MM.1S (cell line): ENCODE measurements around the gene EVI5.

Source experiments
- DNase-seq: peaks from one replicate; pipeline ENCODE4 v3.0.0-alpha.2; 2015
- H2AFZ ChIP-seq: fragments of 300-600 bp; sonication (generic); 2 replicates; pipeline ENCODE4 v1.6.0; 2016; ENCODE audit warnings: antibody characterized with exemption, low read length
- H3F3A ChIP-seq: fragments of 300-600 bp; sonication (generic); 2 replicates; pipeline ENCODE4 v1.6.1; 2016; ENCODE audit warnings: mild to moderate bottlenecking, antibody characterized with exemption, low read length, moderate library complexity, mixed read lengths; ENCODE audit not compliant: insufficient read depth
- H3K27ac ChIP-seq: fragments of 300-600 bp; sonication (generic); 2 replicates; pipeline ENCODE4 v1.5.1; 2016; ENCODE audit warnings: mild to moderate bottlenecking, low read length
- H3K27me3 ChIP-seq: fragments of 300-600 bp; sonication (generic); replicated peaks from 2 replicates; pipeline ENCODE4 v1.6.0; 2016; ENCODE audit warnings: low read length; ENCODE audit not compliant: insufficient read depth
- H3K36me3 ChIP-seq: fragments of 300-600 bp; sonication (generic); replicated peaks from 2 replicates; pipeline ENCODE4 v1.6.1; 2016; ENCODE audit warnings: mild to moderate bottlenecking, low read length, mixed read lengths; ENCODE audit not compliant: insufficient read depth
- H3K4me1 ChIP-seq: fragments of 300-600 bp; sonication (generic); 2 replicates; pipeline ENCODE4 v1.6.1; 2016; ENCODE audit warnings: low read length, mixed read lengths
- H3K4me2 ChIP-seq: fragments of 300-600 bp; sonication (generic); 2 replicates; pipeline ENCODE4 v1.6.0; 2016; ENCODE audit warnings: low read depth, low read length
- H3K4me3 ChIP-seq: fragments of 300-600 bp; sonication (generic); 2 replicates; pipeline ENCODE4 v1.5.1; 2016; ENCODE audit warnings: low read length, mixed read lengths
- H3K79me2 ChIP-seq: fragments of 300-600 bp; sonication (generic); 2 replicates; pipeline ENCODE4 v1.6.1; 2016; ENCODE audit warnings: mixed run types, low read length, mixed read lengths
- H3K9ac ChIP-seq: fragments of 300-600 bp; sonication (generic); 2 replicates; pipeline ENCODE4 v1.6.1; 2016; ENCODE audit warnings: low read length, mixed read lengths
- H3K9me2 ChIP-seq: fragments of 300-600 bp; sonication (generic); replicated peaks from 2 replicates; pipeline ENCODE4 v1.6.1; 2016; ENCODE audit warnings: mild to moderate bottlenecking, low read length, mixed read lengths; ENCODE audit not compliant: insufficient read depth
- H3K9me3 ChIP-seq: fragments of 300-600 bp; sonication (generic); replicated peaks from 2 replicates; pipeline ENCODE4 v1.6.1; 2016; ENCODE audit warnings: mild to moderate bottlenecking, low read length, mixed read lengths; ENCODE audit not compliant: insufficient read depth
- H4K20me1 ChIP-seq: fragments of 300-600 bp; sonication (generic); 2 replicates; pipeline ENCODE4 v1.6.1; 2016; ENCODE audit warnings: mild to moderate bottlenecking, low read length, moderate library complexity, mixed read lengths; ENCODE audit not compliant: insufficient read depth
- CTCF ChIP-seq: fragments of 300-600 bp; sonication (generic); IDR thresholded peaks from 2 replicates; pipeline ENCODE4 v1.5.1; 2016; ENCODE audit warnings: antibody characterized with exemption, low read length, mixed read lengths
- EZH2 ChIP-seq: fragments of 300-600 bp; sonication (generic); optimal IDR thresholded peaks from 2 replicates; pipeline ENCODE3; 2017; ENCODE audit warnings: low read depth, mild to moderate bottlenecking, antibody characterized with exemption, low read length, mixed read lengths
- EZH2phosphoT487 ChIP-seq: fragments of 300-600 bp; sonication (generic); IDR thresholded peaks from 2 replicates; pipeline ENCODE4 v1.6.1; 2018; ENCODE audit warnings: antibody characterized with exemption, low read length

Gene EVI5

GRCh38 chr1:92511541-92511940 lies 273.4 kb downstream of the EVI5 start:
- H3K9ac ChIP-seq = peak overlapping the region; percentile 29; the same call in 1 of the 2 replicates
- peak overlapping the region; percentile 68; the same call in 1 of the 2 replicates for H3K27ac ChIP-seq
- H3K27me3 ChIP-seq = no peaks in the 10 kb centered on the region
- H3K9me2 ChIP-seq = no peaks in the 10 kb centered on the region
- peak overlapping the region; percentile 46 for H3K4me3 ChIP-seq
- TF ChIP-seq CTCF (no peak), EZH2 (no peak), EZH2phosphoT487 (no peak)
- DNase-seq = peak; percentile 84
- no peaks in the 10 kb centered on the region for H3K36me3 ChIP-seq
- H2AFZ ChIP-seq = peak overlapping the region; percentile 62
- H4K20me1 ChIP-seq = no peaks in the 10 kb centered on the region
- H3K4me2 ChIP-seq = peak overlapping the region; percentile 74
- no peaks in the 10 kb centered on the region for H3K9me3 ChIP-seq
- peaks cover 13% of the 10 kb centered on the region for H3K4me1 ChIP-seq
- no peaks in the 10 kb centered on the region for H3K79me2 ChIP-seq
- peaks cover 12% of the 10 kb centered on the region for H3F3A ChIP-seq

- Histone ChIP-seq H3F3A (peaks cover 12% of the 10 kb centered on the region), H3K9me3 (no peaks in the 10 kb centered on the region), H3K4me3 (no peak overlapping the region), H3K36me3 (no peaks in the 10 kb centered on the region), H4K20me1 (no peaks in the 10 kb centered on the region), H2AFZ (no peak overlapping the region), H3K4me1 (peaks cover 13% of the 10 kb centered on the region), H3K4me2 (no peak overlapping the region), H3K79me2 (no peaks in the 10 kb centered on the region), H3K9ac (no peak overlapping the region), H3K9me2 (no peaks in the 10 kb centered on the region), H3K27me3 (no peaks in the 10 kb centered on the region), H3K27ac (no peak overlapping the region)
- TF ChIP-seq EZH2phosphoT487 (no peak), EZH2 (no peak), CTCF (no peak)
- DNase-seq = no peak
These were observed 275.3 kb downstream of the EVI5 start for GRCh38 chr1:92509619-92510018.

- H2AFZ ChIP-seq = no peak overlapping the region
- H3K9me2 ChIP-seq = no peaks in the 10 kb centered on the region
- H3K36me3 ChIP-seq = no peaks in the 10 kb centered on the region
- peaks cover 9% of the 10 kb centered on the region for H3F3A ChIP-seq
- H4K20me1 ChIP-seq = no peaks in the 10 kb centered on the region
- no peaks in the 10 kb centered on the region for H3K9me3 ChIP-seq
- no peaks in the 10 kb centered on the region for H3K27me3 ChIP-seq
- H3K4me3 ChIP-seq = no peak overlapping the region
- H3K9ac ChIP-seq = no peak overlapping the region
- no peak for TF ChIP-seq EZH2
- no peak for TF ChIP-seq CTCF
- TF ChIP-seq EZH2phosphoT487 = no peak
- no peak overlapping the region for H3K27ac ChIP-seq
- no peaks in the 10 kb centered on the region for H3K79me2 ChIP-seq
- no peak for DNase-seq
- peaks cover 19% of the 10 kb centered on the region for H3K4me1 ChIP-seq
- H3K4me2 ChIP-seq = no peak overlapping the region
These were observed 279.8 kb downstream of the EVI5 start for GRCh38 chr1:92505015-92505692.
